Measurements from ENCODE around the gene HMCN2. TPM values are rescaled to one million over a fixed set of nuclear protein-coding genes. Genes with fewer than 3 reads are reported as not detected.

HMCN2 gene
- total RNA-seq, 4 donors from 2014 or later = 9.1 to 38.6 (median 12.5) TPM

GRCh38 chr9:130316430-130316829, 50.9 kb downstream of the HMCN2 start:
- no peaks in the 10 kb centered on the region for H3K27me3 ChIP-seq
- H3K27ac ChIP-seq (replicated peaks in 1 of 4) = peak overlapping the region; percentile 72 to 77 (median 74)
- WGBS = 81% methylated on average over 6 of the region's 8 CpGs
- no peaks in the 10 kb centered on the region for H3K9me3 ChIP-seq
- DNase-seq (ENCODE audit: extremely low spot score) = no peak
- no peak overlapping the region for H3K4me3 ChIP-seq
- no peaks in the 10 kb centered on the region for H3K36me3 ChIP-seq
- peaks cover 4 to 78% (median 72%) of the 10 kb centered on the region in 4 donors for H3K4me1 ChIP-seq
- intact Hi-C loops (cut with DNase I) = no loop called here
- no peak for TF ChIP-seq POLR2A (IDR thresholded peaks at IDR 0.05; ENCODE audit: low read depth)
- no peak for TF ChIP-seq POLR2AphosphoS5 (IDR thresholded peaks at IDR 0.05)
- no peak for TF ChIP-seq EP300 (IDR thresholded peaks at IDR 0.05)
- TF ChIP-seq CTCF (IDR thresholded peaks at IDR 0.05) = no peak

GRCh38 chr9:130319300-130319699, 53.7 kb downstream of the HMCN2 start:
- Histone ChIP-seq H3K4me1 (peaks cover 4 to 73% (median 67%) of the 10 kb centered on the region in 4 donors), H3K27ac (replicated peaks in 1 of 4) (peak overlapping the region; percentile 72 to 77 (median 74)), H3K27me3 (no peaks in the 10 kb centered on the region), H3K9me3 (no peaks in the 10 kb centered on the region), H3K4me3 (no peak overlapping the region), H3K36me3 (no peaks in the 10 kb centered on the region)
- WGBS = no CpG with 5 or more reads among the region's 19 CpGs
- no peak for DNase-seq (ENCODE audit: extremely low spot score)
- TF ChIP-seq EP300 (IDR thresholded peaks at IDR 0.05) = no peak
- no peak for TF ChIP-seq CTCF (IDR thresholded peaks at IDR 0.05)
- no peak for TF ChIP-seq POLR2A (IDR thresholded peaks at IDR 0.05; ENCODE audit: low read depth)
- TF ChIP-seq POLR2AphosphoS5 (IDR thresholded peaks at IDR 0.05) = no peak
- intact Hi-C loops (cut with DNase I) = no loop called here

GRCh38 chr9:130319944-130320712, 54.6 kb downstream of the HMCN2 start:
- Histone ChIP-seq H3K36me3 (peaks cover 0 to under 1% (median 0%) of the 10 kb centered on the region in 4 donors), H3K27ac (replicated peaks in 1 of 4) (peak overlapping the region; percentile 72 to 77 (median 74)), H3K27me3 (no peaks in the 10 kb centered on the region), H3K4me3 (no peak overlapping the region), H3K9me3 (no peaks in the 10 kb centered on the region), H3K4me1 (peaks cover 4 to 73% (median 64%) of the 10 kb centered on the region in 4 donors)
- no peak for DNase-seq (ENCODE audit: extremely low spot score)
- no peak for TF ChIP-seq POLR2A (IDR thresholded peaks at IDR 0.05; ENCODE audit: low read depth)
- TF ChIP-seq EP300 (IDR thresholded peaks at IDR 0.05) = no peak
- TF ChIP-seq POLR2AphosphoS5 (IDR thresholded peaks at IDR 0.05) = no peak
- TF ChIP-seq CTCF (IDR thresholded peaks at IDR 0.05) = no peak
- 83% methylated on average over 11 of the region's 17 CpGs for WGBS
- intact Hi-C loops (cut with DNase I) = no loop called here

- WGBS = 69% methylated on average over 14 of the region's 29 CpGs
- intact Hi-C loops (cut with DNase I) = no loop called here
- no peaks in the 10 kb centered on the region for H3K9me3 ChIP-seq
- H3K4me3 ChIP-seq = no peak overlapping the region
- H3K27ac ChIP-seq (replicated peaks in 1 of 4) = peak overlapping the region; percentile 70 to 76 (median 72)
- no peak for DNase-seq (ENCODE audit: extremely low spot score)
- TF ChIP-seq POLR2AphosphoS5 (IDR thresholded peaks at IDR 0.05) (peak; percentile 48 to 65), EP300 (IDR thresholded peaks at IDR 0.05) (no peak), CTCF (IDR thresholded peaks at IDR 0.05) (peak in 1 of 3 experiments; percentile 13), POLR2A (IDR thresholded peaks at IDR 0.05; ENCODE audit: low read depth) (no peak)
- H3K27me3 ChIP-seq = no peaks in the 10 kb centered on the region
- H3K4me1 ChIP-seq = peaks cover 4 to 67% (median 63%) of the 10 kb centered on the region in 4 donors
- H3K36me3 ChIP-seq = peaks cover 0 to 9% (median 0%) of the 10 kb centered on the region in 4 donors
Observed at GRCh38 chr9:130320723-130321481, 55.3 kb downstream of the HMCN2 start.

Data from esophagus muscularis mucosa (tissue), 4 donors.